Hepatocyte (in vitro differentiated cells): ENCODE measurements around the gene HINT2. TPM values are rescaled to one million over a fixed set of nuclear protein-coding genes. Genes with fewer than 3 reads are reported as not detected.
A peak's percentile ranks its signal among the peaks of the same experiment; 100 is the strongest.

ENCODE experiments used
- DNase-seq: peaks from one replicate; pipeline ENCODE4 v3.0.0-alpha.2; 2016; ENCODE audit warnings: low spot score
- H2AFZ ChIP-seq: fragments of 200-600 bp; sonication (generic); 2 replicates; pipeline ENCODE4 v1.6.0; 2016; ENCODE audit warnings: antibody characterized with exemption, mild to moderate bottlenecking
- H3K27ac ChIP-seq: fragments of 200-600 bp; sonication (generic); 2 replicates; pipeline ENCODE4 v1.5.1; 2016; ENCODE audit warnings: mild to moderate bottlenecking
- H3K27me3 ChIP-seq: fragments of 200-600 bp; sonication (generic); 2 replicates; pipeline ENCODE4 v1.6.1; 2016
- H3K36me3 ChIP-seq: fragments of 200-600 bp; sonication (generic); replicated peaks from 2 replicates; pipeline ENCODE4 v1.5.1; 2016; ENCODE audit warnings: low read depth; ENCODE audit not compliant: insufficient read depth
- H3K4me1 ChIP-seq: fragments of 200-600 bp; sonication (generic); 2 replicates; pipeline ENCODE4 v1.5.1; 2016; ENCODE audit warnings: mild to moderate bottlenecking, moderate library complexity; ENCODE audit not compliant: insufficient read depth
- H3K4me2 ChIP-seq: fragments of 200-600 bp; sonication (generic); 2 replicates; pipeline ENCODE4 v1.6.0; 2016
- H3K4me3 ChIP-seq: fragments of 200-600 bp; sonication (generic); 2 replicates; pipeline ENCODE4 v1.5.1; 2016; ENCODE audit warnings: mild to moderate bottlenecking
- H3K79me2 ChIP-seq: fragments of 200-600 bp; sonication (generic); 2 replicates; pipeline ENCODE4 v1.6.0; 2017; ENCODE audit warnings: mild to moderate bottlenecking
- H3K9me2 ChIP-seq: fragments of 200-600 bp; sonication (generic); replicated peaks from 2 replicates; pipeline ENCODE4 v1.6.0; 2017; ENCODE audit warnings: mild to moderate bottlenecking; ENCODE audit not compliant: insufficient read depth
- H3K9me3 ChIP-seq: fragments of 200-600 bp; sonication (generic); 2 replicates; pipeline ENCODE4 v1.5.1; 2016; ENCODE audit warnings: low read depth, mild to moderate bottlenecking
- H4K20me1 ChIP-seq: fragments of 200-600 bp; sonication (generic); 2 replicates; pipeline ENCODE4 v1.6.0; 2016; ENCODE audit warnings: mild to moderate bottlenecking; ENCODE audit not compliant: insufficient read depth, poor library complexity, severe bottlenecking
- CTCF ChIP-seq: fragments of 200-600 bp; sonication (generic); IDR thresholded peaks from 2 replicates; pipeline ENCODE4 v1.5.1; 2016; ENCODE audit warnings: antibody characterized with exemption, mild to moderate bottlenecking; ENCODE audit not compliant: poor library complexity
- EZH2 ChIP-seq: fragments of 200-600 bp; sonication (generic); IDR thresholded peaks from 2 replicates; pipeline ENCODE4 v1.6.1; 2016; ENCODE audit warnings: antibody characterized with exemption, mild to moderate bottlenecking, borderline replicate concordance
- EZH2phosphoT487 ChIP-seq: fragments of 200-600 bp; sonication (generic); IDR thresholded peaks from one replicate; pipeline ENCODE4 v1.6.1; 2018; ENCODE audit warnings: antibody characterized with exemption, mild to moderate bottlenecking, low read depth, moderate library complexity; ENCODE audit not compliant: unreplicated experiment, severe bottlenecking
- WGBS: methylation state at CpG from one replicate; pipeline ENCODE4 v1.1.6; 2016; ENCODE audit warnings: low lambda C conversion rate; ENCODE audit errors: missing lambda C conversion rate; 5-methylcytosine and 5-hydroxymethylcytosine counted together
- polyA plus RNA-seq: library from polyadenylated mRNA; unstranded; fragments of >200 nt; fragmentation: Nextera tagmentation; extraction: Ambion mirVana; gene quantifications from 2 replicates; pipeline ENCODE4 v1.2.1, GENCODE V29; 2016
- total RNA-seq: library from RNA; depleted of rRNA; stranded (reverse); fragments of >200 nt; gene quantifications from 2 replicates; pipeline ENCODE4 v1.2.3, GENCODE V29; 2014

Gene HINT2
- total and polyA plus RNA-seq, 2 experiments from 2014 or later: 45.7 to 87.3 TPM

GRCh38 chr9:35856882-35857281 is 42.0 kb upstream of the HINT2 start:
- H3K4me1 ChIP-seq: no peaks in the 10 kb centered on the region
- no peak overlapping the region for H3K27ac ChIP-seq
- DNase-seq: peak; percentile 2
- peaks cover 2% of the 10 kb centered on the region for H3K27me3 ChIP-seq
- H4K20me1 ChIP-seq: no peaks in the 10 kb centered on the region
- no peak overlapping the region for H3K4me2 ChIP-seq
- H3K4me3 ChIP-seq: no peak overlapping the region
- H3K79me2 ChIP-seq: no peaks in the 10 kb centered on the region
- no peaks in the 10 kb centered on the region for H3K9me2 ChIP-seq
- no peak overlapping the region for H2AFZ ChIP-seq
- TF ChIP-seq EZH2phosphoT487: no peak
- TF ChIP-seq EZH2: no peak
- no peak for TF ChIP-seq CTCF
- 89% methylated on average over 5 of the region's 5 CpGs for WGBS
- no peaks in the 10 kb centered on the region for H3K9me3 ChIP-seq
- no peaks in the 10 kb centered on the region for H3K36me3 ChIP-seq

GRCh38 chr9:35856206-35856605 is 41.4 kb upstream of the HINT2 start:
- Histone ChIP-seq H3K4me2 (no peak overlapping the region), H3K36me3 (no peaks in the 10 kb centered on the region), H3K9me2 (no peaks in the 10 kb centered on the region), H4K20me1 (no peaks in the 10 kb centered on the region), H3K27ac (no peak overlapping the region), H3K4me3 (no peak overlapping the region), H3K9me3 (no peaks in the 10 kb centered on the region), H2AFZ (no peak overlapping the region), H3K79me2 (no peaks in the 10 kb centered on the region), H3K27me3 (no peaks in the 10 kb centered on the region), H3K4me1 (no peaks in the 10 kb centered on the region)
- WGBS: 75% methylated on average over 3 of the region's 3 CpGs
- no peak for DNase-seq
- TF ChIP-seq EZH2phosphoT487 (no peak), CTCF (no peak), EZH2 (no peak)

GRCh38 chr9:35854091-35854762 is 39.4 kb upstream of the HINT2 start:
- H3K4me3 ChIP-seq: no peak overlapping the region
- no peaks in the 10 kb centered on the region for H3K9me3 ChIP-seq
- DNase-seq: no peak
- H3K9me2 ChIP-seq: no peaks in the 10 kb centered on the region
- H4K20me1 ChIP-seq: no peaks in the 10 kb centered on the region
- WGBS: 89% methylated on average over 7 of the region's 7 CpGs
- no peak overlapping the region for H3K4me2 ChIP-seq
- no peak overlapping the region for H3K27ac ChIP-seq
- H3K27me3 ChIP-seq: no peaks in the 10 kb centered on the region
- H2AFZ ChIP-seq: no peak overlapping the region
- TF ChIP-seq EZH2 (no peak), CTCF (no peak), EZH2phosphoT487 (no peak)
- no peaks in the 10 kb centered on the region for H3K36me3 ChIP-seq
- H3K4me1 ChIP-seq: no peaks in the 10 kb centered on the region
- no peaks in the 10 kb centered on the region for H3K79me2 ChIP-seq
